Panc1 (cell line): ENCODE measurements around the gene CLCN7. TPM values are rescaled to one million over a fixed set of nuclear protein-coding genes. Genes with fewer than 3 reads are reported as not detected.

Source experiments
- ATAC-seq: fragments of 200-7000 bp; cut with Tn5 transposase; 2 replicates; pipeline ENCODE4 v1.9.1; 2020; ENCODE audit warnings: mild to moderate bottlenecking, moderate library complexity
- BruUV-seq: library from RNA; stranded (reverse); fragments of 400-500 nt; replicated peaks from 2 replicates; lab custom pipeline; 2021; lab: Mats Ljungman, UMichigan
- CTCF ChIA-PET: fragments of 300-600 bp; sonication (Branson Sonifier 250); formaldehyde crosslinking; loops from one replicate; lab custom pipeline; 2022; ENCODE audit warnings: antibody characterized with exemption; lab: Charles Lee
- POLR2A ChIA-PET: fragments of 300-600 bp; sonication (Branson Sonifier 250); formaldehyde crosslinking; loops from one replicate; lab custom pipeline; 2022; ENCODE audit warnings: antibody characterized with exemption; lab: Charles Lee
- DNase-seq: peaks from one replicate; pipeline ENCODE4 v3.0.0-alpha.2; 2010; ENCODE audit warnings: low read depth, low spot score
- H3K27ac ChIP-seq: 2 replicates; pipeline ENCODE4 v1.5.1; 2011; ENCODE audit warnings: mild to moderate bottlenecking, low read length, inconsistent platforms
- H3K27me3 ChIP-seq: fragments of 200-500 bp; sonication (Bioruptor generic); 2 replicates; pipeline ENCODE4 v1.6.0; 2014; ENCODE audit warnings: low read length, inconsistent platforms; ENCODE audit not compliant: control insufficient read depth, insufficient read depth
- H3K36me3 ChIP-seq: fragments of 200-500 bp; sonication (Bioruptor generic); 2 replicates; pipeline ENCODE4 v1.5.1; 2014; ENCODE audit warnings: inconsistent platforms, mild to moderate bottlenecking, low read length, moderate library complexity; ENCODE audit not compliant: control insufficient read depth, insufficient read depth
- H3K4me1 ChIP-seq: 2 replicates; pipeline ENCODE4 v1.5.1; 2011; ENCODE audit warnings: inconsistent platforms, mild to moderate bottlenecking, low read length, moderate library complexity; ENCODE audit not compliant: control insufficient read depth, insufficient read depth
- H3K4me3 ChIP-seq, 2 experiments: 2 replicates each; pipeline ENCODE4 v1.5.1; 2011 to 2012; ENCODE audit warnings: low read depth in 2 of 2, low read length in 2 of 2, mild to moderate bottlenecking in 2 of 2, inconsistent platforms in 1 of 2, moderate library complexity in 1 of 2
- H3K9me3 ChIP-seq: fragments of 200-500 bp; sonication (Bioruptor generic); 2 replicates; pipeline ENCODE4 v1.5.1; 2014; ENCODE audit warnings: low read depth, mild to moderate bottlenecking, inconsistent platforms, low read length, moderate library complexity; ENCODE audit not compliant: control insufficient read depth, insufficient read depth
- POLR2AphosphoS5 ChIP-seq: IDR thresholded peaks from 2 replicates; pipeline ENCODE4 v1.6.1; 2012; ENCODE audit warnings: mild to moderate bottlenecking, low read depth, low read length, moderate library complexity
- SIN3A ChIP-seq: IDR thresholded peaks from 2 replicates; pipeline ENCODE4 v1.6.1; 2012; ENCODE audit warnings: low read depth, mild to moderate bottlenecking, low read length, moderate library complexity, borderline replicate concordance; ENCODE audit not compliant: insufficient read depth
- TCF7L2 ChIP-seq: IDR thresholded peaks from 2 replicates; pipeline ENCODE4 v1.6.1; 2011; ENCODE audit warnings: mild to moderate bottlenecking, low read depth, low read length, inconsistent platforms
- in situ Hi-C: cut with HindIII; loops from 2 replicates; pipeline ENCODE4 v1.10.0; 2016; ENCODE audit warnings: low sequenced_read_pairs, low pct_unique_long_range_greater_than_20kb
- intact Hi-C: fragments of 100-400 bp; cut with micrococcal nuclease; formaldehyde crosslinking; loops from one replicate; pipeline ENCODE4 v1.10.0; 2022; ENCODE audit not compliant: unreplicated experiment
- total RNA-seq: library from RNA; stranded (reverse); gene quantifications from one replicate; pipeline ENCODE4 v1.2.1, GENCODE V29; 2021; ENCODE audit not compliant: unreplicated experiment
- TF ChIP-seq, protein P1 (sequence below), 2 experiments: IDR thresholded peaks; 2 replicates each; pipeline ENCODE4 v1.6.1; 2011 to 2012; ENCODE audit warnings: low read depth in 2 of 2, control low read depth in 1 of 2, low read length in 1 of 2, mild to moderate bottlenecking in 1 of 2, moderate library complexity in 1 of 2; ENCODE audit not compliant: insufficient read depth in 1 of 2
- TF ChIP-seq, protein P2 (sequence below): fragments of 450-650 bp; IDR thresholded peaks from 2 replicates; pipeline ENCODE4 v1.5.1; 2017; ENCODE audit warnings: mild to moderate bottlenecking

CLCN7 gene
- total RNA-seq, 1 experiment from 2014 or later, result 179 TPM

DNA sequence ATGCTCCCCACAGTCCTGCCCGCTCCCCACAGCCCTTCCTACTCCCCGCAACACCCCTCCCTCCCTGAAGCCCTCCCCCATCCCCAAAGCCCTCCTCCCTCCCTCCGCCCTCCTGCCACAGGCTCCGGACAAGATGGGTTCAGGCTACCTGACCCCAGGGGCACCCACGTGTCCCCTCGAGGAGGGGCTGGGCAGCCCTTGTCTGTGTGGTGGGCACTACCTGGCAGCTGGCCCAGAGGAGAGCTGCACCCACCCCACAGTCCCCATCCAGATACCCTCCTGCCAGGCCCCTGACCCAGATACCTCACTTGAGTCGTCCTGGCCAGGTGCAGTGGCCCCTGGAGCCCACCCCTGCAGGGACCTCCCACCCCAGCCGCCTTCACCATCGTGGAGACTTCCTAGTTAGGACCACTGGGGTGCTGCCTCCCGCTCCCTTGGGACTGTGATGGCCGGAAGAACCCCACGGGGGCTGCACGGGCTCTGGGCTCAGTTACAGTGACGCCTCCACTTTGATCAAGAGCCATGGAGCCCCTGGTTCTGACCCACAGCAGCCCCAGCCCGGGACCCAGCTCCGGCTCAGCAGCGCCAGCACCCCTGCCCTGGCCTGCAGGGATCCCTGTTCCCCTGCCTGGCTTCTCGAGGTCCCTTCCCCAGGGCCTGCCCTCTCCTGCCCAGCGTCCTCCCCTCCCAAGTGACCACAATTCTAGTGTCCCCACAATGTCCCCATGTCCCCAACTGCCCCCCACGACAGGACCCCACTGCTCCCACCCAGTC lies 43.1 kb downstream of the CLCN7 start:
- no peaks in the 10 kb centered on the region for H3K36me3 ChIP-seq
- POLR2A ChIA-PET, result no interaction called here
- intact Hi-C loops, result no loop called here
- H3K9me3 ChIP-seq, result no peaks in the 10 kb centered on the region
- BruUV-seq, result no TSS peak
- no peaks in the 10 kb centered on the region for H3K27me3 ChIP-seq
- TF ChIP-seq POLR2AphosphoS5, result no peak
- CTCF ChIA-PET, result no interaction called here
- ATAC-seq (no peak), DNase-seq (no peak)
- in situ Hi-C loops, result no loop called here
- no peaks in the 10 kb centered on the region for H3K4me1 ChIP-seq
- H3K27ac ChIP-seq, result no peak overlapping the region
- H3K4me3 ChIP-seq, result no peak overlapping the region

DNA sequence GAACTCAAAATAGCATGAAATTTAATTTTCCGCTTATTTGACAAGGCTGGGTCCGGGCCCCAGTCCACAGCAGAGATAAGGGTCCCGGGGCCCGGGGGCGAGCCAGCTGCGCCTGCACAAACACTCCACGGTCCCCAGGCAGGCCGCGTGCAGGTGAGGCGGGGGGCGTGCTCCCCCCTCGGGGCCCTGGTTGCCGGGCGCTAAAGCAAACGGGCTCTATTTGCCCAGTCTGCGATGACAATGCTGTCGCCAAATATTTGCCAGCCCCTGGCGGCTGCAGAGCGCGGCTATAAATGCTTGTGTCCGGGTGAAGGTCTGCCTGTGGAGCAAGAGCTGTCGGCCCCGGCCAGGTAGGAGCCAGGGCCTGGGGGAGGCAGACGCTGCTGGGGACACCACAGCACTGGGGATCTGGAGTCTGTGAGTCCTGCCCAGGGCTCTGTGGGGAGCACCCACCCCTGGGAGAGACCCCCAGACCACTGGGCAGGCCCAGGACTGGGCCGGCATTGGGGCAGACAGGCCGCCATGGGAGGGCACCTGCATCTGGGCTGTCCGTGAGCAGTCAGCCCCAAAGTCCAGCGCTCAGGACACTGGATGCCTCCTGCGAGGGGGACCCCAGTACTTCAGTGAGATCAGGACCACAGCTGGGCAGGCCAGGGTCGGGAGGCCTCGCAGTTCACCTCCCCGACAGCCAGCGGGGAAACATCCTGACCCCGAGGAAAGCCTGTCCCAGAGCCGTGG lies 43.9 kb downstream of the CLCN7 start, which contains the start of gene PERCC1:
Gene PERCC1 (plus strand): TSS at position 320 of the 738 bp plus-strand sequence. CDS start 1,516 bp downstream, outside the sequence.
- ChIA-PET CTCF (interaction anchor here (0.6 kb wide), 1 partner anchor 24 kb away, joined by 3 read pairs; no protein-coding TSS in a partner anchor), POLR2A (no interaction called here)
- Histone ChIP-seq H3K36me3 (no peaks in the 10 kb centered on the region), H3K9me3 (no peaks in the 10 kb centered on the region), H3K27ac (no peak within 1 kb of the TSS), H3K4me1 (no peaks in the 10 kb centered on the region), H3K4me3 (no peak within 1 kb of the TSS), H3K27me3 (no peaks in the 10 kb centered on the region)
- in situ Hi-C loops (no loop called here), intact Hi-C loops (no loop called here)
- DNase-seq (no peak), ATAC-seq (peak; percentile 50; the same call in 1 of the 2 replicates)
- BruUV-seq, result no TSS peak
- TF ChIP-seq POLR2AphosphoS5 (no peak), SIN3A (no peak), TCF7L2 (no peak)
- TF ChIP-seq, protein P1, sequence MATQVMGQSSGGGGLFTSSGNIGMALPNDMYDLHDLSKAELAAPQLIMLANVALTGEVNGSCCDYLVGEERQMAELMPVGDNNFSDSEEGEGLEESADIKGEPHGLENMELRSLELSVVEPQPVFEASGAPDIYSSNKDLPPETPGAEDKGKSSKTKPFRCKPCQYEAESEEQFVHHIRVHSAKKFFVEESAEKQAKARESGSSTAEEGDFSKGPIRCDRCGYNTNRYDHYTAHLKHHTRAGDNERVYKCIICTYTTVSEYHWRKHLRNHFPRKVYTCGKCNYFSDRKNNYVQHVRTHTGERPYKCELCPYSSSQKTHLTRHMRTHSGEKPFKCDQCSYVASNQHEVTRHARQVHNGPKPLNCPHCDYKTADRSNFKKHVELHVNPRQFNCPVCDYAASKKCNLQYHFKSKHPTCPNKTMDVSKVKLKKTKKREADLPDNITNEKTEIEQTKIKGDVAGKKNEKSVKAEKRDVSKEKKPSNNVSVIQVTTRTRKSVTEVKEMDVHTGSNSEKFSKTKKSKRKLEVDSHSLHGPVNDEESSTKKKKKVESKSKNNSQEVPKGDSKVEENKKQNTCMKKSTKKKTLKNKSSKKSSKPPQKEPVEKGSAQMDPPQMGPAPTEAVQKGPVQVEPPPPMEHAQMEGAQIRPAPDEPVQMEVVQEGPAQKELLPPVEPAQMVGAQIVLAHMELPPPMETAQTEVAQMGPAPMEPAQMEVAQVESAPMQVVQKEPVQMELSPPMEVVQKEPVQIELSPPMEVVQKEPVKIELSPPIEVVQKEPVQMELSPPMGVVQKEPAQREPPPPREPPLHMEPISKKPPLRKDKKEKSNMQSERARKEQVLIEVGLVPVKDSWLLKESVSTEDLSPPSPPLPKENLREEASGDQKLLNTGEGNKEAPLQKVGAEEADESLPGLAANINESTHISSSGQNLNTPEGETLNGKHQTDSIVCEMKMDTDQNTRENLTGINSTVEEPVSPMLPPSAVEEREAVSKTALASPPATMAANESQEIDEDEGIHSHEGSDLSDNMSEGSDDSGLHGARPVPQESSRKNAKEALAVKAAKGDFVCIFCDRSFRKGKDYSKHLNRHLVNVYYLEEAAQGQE (IDR thresholded peaks at IDR 0.05; ENCODE audit: insufficient read depth in 1 of 2, low read depth in 2 of 2, low read length in 1 of 2), result no peak
- TF ChIP-seq, protein P2, sequence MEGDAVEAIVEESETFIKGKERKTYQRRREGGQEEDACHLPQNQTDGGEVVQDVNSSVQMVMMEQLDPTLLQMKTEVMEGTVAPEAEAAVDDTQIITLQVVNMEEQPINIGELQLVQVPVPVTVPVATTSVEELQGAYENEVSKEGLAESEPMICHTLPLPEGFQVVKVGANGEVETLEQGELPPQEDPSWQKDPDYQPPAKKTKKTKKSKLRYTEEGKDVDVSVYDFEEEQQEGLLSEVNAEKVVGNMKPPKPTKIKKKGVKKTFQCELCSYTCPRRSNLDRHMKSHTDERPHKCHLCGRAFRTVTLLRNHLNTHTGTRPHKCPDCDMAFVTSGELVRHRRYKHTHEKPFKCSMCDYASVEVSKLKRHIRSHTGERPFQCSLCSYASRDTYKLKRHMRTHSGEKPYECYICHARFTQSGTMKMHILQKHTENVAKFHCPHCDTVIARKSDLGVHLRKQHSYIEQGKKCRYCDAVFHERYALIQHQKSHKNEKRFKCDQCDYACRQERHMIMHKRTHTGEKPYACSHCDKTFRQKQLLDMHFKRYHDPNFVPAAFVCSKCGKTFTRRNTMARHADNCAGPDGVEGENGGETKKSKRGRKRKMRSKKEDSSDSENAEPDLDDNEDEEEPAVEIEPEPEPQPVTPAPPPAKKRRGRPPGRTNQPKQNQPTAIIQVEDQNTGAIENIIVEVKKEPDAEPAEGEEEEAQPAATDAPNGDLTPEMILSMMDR, result peak; percentile 35; the same call in 1 of the 2 replicates
